ENCODE measurements around the gene NHSL1.

- TF ChIP-seq CTCF (IDR thresholded peaks at IDR 0.05) (no peak), POLR2AphosphoS5 (IDR thresholded peaks at IDR 0.05; ENCODE audit: insufficient read depth in 1 of 2, low read depth in 1 of 2) (no peak)
Measured at GRCh38 chr6:138514860-138515540, 15.7 kb upstream of the NHSL1 start.
